Caki2 (cell line): Measurements from ENCODE around the gene SRSF9. TPM values are rescaled to one million over a fixed set of nuclear protein-coding genes. Genes with fewer than 3 reads are reported as not detected.
"Not testable (repeated sequence)": the region's sequence is repeated elsewhere in the genome, so short reads cannot be mapped to it uniquely, and the experiment has no call there.

Experiments
- DNase-seq: peaks from one replicate; pipeline ENCODE4 v3.0.0-alpha.2; 2015; ENCODE audit warnings: low read depth
- in situ Hi-C: cut with HindIII; loops from 2 replicates; pipeline ENCODE4 v1.10.0; 2016; ENCODE audit warnings: low sequenced_read_pairs, low pct_unique_long_range_greater_than_20kb, mixed read lengths
- total RNA-seq: library from RNA; depleted of rRNA; stranded (reverse); fragments of >200 nt; shearing (Covaris generic); gene quantifications from 2 replicates; pipeline ENCODE4 v1.2.3, GENCODE V29; 2014; ENCODE audit warnings: low replicate concordance

Gene SRSF9
- total RNA-seq, 1 experiment from 2014 or later = 419 TPM

GRCh38 chr12:120487552-120487951 lies 18.0 kb upstream of the SRSF9 start:
- DNase-seq, in situ Hi-C loops: not testable (repeated sequence)

GRCh38 chr12:120485961-120486881 lies 16.7 kb upstream of the SRSF9 start:
- in situ Hi-C loops = no loop called here
- no peak for DNase-seq

- in situ Hi-C loops = no loop called here
- DNase-seq = no peak
These were observed 14.1 kb upstream of the SRSF9 start for GRCh38 chr12:120483621-120484020.

- in situ Hi-C loops = no loop called here
- DNase-seq = no peak
These were observed 11.6 kb upstream of the SRSF9 start for GRCh38 chr12:120481022-120481767.

GRCh38 chr12:120480211-120480610 lies 10.7 kb upstream of the SRSF9 start:
- in situ Hi-C loops = no loop called here
- no peak for DNase-seq

- DNase-seq = no peak
- in situ Hi-C loops = no loop called here
These were observed 9.9 kb upstream of the SRSF9 start for GRCh38 chr12:120479458-120479857.

- DNase-seq = no peak
- in situ Hi-C loops = no loop called here
These were observed 6.1 kb upstream of the SRSF9 start for GRCh38 chr12:120475643-120476042.

- peak; percentile 86 for DNase-seq
- in situ Hi-C loops = no loop called here
These were observed 5.0 kb upstream of the SRSF9 start for GRCh38 chr12:120474616-120474960.

GRCh38 chr12:120473807-120474615 lies 4.5 kb upstream of the SRSF9 start:
- no peak for DNase-seq
- in situ Hi-C loops = no loop called here

GRCh38 chr12:120472521-120472920 lies 3.0 kb upstream of the SRSF9 start:
- no peak for DNase-seq
- in situ Hi-C loops = no loop called here

- in situ Hi-C loops = no loop called here
- no peak for DNase-seq
These were observed 719 bp upstream of the SRSF9 start for GRCh38 chr12:120470150-120470784.

GRCh38 chr12:120468821-120469449 lies 613 bp downstream of the SRSF9 start:
- in situ Hi-C loops = no loop called here
- no peak for DNase-seq

- peak; percentile 41 for DNase-seq
- in situ Hi-C loops = no loop called here
These were observed 1.2 kb downstream of the SRSF9 start for GRCh38 chr12:120468325-120468820.

- in situ Hi-C loops = no loop called here
- no peak for DNase-seq
These were observed 2.1 kb downstream of the SRSF9 start for GRCh38 chr12:120467439-120467838.

GRCh38 chr12:120466560-120467315 lies 2.8 kb downstream of the SRSF9 start:
- peak; percentile 31 for DNase-seq
- in situ Hi-C loops = no loop called here

- no peak for DNase-seq
- in situ Hi-C loops = no loop called here
These were observed 3.8 kb downstream of the SRSF9 start for GRCh38 chr12:120465756-120466155.

GRCh38 chr12:120463712-120464111 lies 5.8 kb downstream of the SRSF9 start:
- in situ Hi-C loops = no loop called here
- DNase-seq = no peak
